ENCODE results near the gene MRPL17. TPM values are rescaled to one million over a fixed set of nuclear protein-coding genes. Genes with fewer than 3 reads are reported as not detected.

Gene MRPL17
- total RNA-seq, 1 experiment from 2014 or later: 88.4 TPM

DNA sequence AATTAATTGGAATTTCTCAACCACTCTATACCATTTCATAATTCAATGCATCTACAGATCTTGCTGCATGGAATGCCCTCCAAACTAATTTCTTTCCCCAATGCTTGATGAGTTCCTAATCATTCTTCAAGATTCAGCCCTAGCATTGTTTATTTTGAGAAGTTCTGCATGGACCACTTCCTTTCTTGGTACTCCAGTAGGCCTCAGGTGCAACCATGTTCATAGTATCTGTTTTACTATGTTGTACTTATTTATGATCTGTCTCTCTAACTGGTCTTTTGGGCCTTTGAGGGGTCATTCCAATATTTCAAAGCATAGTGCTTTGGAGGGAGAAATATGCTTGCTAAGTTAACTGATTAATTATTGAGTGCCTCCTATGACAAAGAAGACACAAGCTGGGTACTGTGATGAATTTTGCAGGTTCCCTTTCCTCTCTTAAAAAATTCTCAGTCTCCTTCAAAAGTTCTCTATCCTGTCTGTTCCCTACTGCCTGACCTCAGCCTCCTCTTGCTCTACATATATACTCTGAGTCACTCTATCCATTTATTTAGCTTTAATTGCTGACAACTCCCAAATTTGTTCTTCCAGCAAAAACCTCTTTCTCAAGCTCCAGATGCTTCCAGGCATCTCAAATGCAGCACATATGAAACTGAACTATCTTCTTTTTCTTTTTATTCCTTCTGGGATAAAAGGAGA, 9.5 kb downstream of the MRPL17 start:
- H3K27me3 Mint-ChIP-seq (ENCODE audit: insufficient read depth, unreplicated experiment): no peaks in the 10 kb centered on the region
- H3K4me3 Mint-ChIP-seq (ENCODE audit: unreplicated experiment): no peak overlapping the region
- TF ChIP-seq, protein P1, sequence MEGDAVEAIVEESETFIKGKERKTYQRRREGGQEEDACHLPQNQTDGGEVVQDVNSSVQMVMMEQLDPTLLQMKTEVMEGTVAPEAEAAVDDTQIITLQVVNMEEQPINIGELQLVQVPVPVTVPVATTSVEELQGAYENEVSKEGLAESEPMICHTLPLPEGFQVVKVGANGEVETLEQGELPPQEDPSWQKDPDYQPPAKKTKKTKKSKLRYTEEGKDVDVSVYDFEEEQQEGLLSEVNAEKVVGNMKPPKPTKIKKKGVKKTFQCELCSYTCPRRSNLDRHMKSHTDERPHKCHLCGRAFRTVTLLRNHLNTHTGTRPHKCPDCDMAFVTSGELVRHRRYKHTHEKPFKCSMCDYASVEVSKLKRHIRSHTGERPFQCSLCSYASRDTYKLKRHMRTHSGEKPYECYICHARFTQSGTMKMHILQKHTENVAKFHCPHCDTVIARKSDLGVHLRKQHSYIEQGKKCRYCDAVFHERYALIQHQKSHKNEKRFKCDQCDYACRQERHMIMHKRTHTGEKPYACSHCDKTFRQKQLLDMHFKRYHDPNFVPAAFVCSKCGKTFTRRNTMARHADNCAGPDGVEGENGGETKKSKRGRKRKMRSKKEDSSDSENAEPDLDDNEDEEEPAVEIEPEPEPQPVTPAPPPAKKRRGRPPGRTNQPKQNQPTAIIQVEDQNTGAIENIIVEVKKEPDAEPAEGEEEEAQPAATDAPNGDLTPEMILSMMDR (IDR thresholded peaks at IDR 0.05; ENCODE audit: unreplicated experiment): no peak
- ChIA-PET CTCF (interaction anchor here (0.5 to 2.2 kb wide), 3 partner anchors 9 to 783 kb away, joined by 3 to 8 read pairs (median 3); partner anchors contain the start of gene MRPL17), POLR2A (interaction anchor here (2.6 kb wide), 1 partner anchor 10 kb away, joined by 9 read pairs; the partner anchor contains the start of gene MRPL17)
- no peaks in the 10 kb centered on the region for H3K4me1 Mint-ChIP-seq (ENCODE audit: insufficient read depth, unreplicated experiment)
- H3K36me3 Mint-ChIP-seq (ENCODE audit: insufficient read depth, unreplicated experiment): no peaks in the 10 kb centered on the region
- H3K9me3 Mint-ChIP-seq (ENCODE audit: unreplicated experiment): no peaks in the 10 kb centered on the region
- intact Hi-C loops (cut with micrococcal nuclease): no loop called here
- no TSS peak for BruUV-seq (replicated peaks)
- H3K27ac Mint-ChIP-seq (ENCODE audit: low read depth, unreplicated experiment): no peak overlapping the region
- no peak for DNase-seq (ENCODE audit: unreplicated experiment)

GRCh38 chr11:6671991-6672390, 11.1 kb downstream of the MRPL17 start:
- no peaks in the 10 kb centered on the region for H3K9me3 Mint-ChIP-seq (ENCODE audit: unreplicated experiment)
- no peaks in the 10 kb centered on the region for H3K36me3 Mint-ChIP-seq (ENCODE audit: insufficient read depth, unreplicated experiment)
- BruUV-seq (replicated peaks): no TSS peak
- POLR2A ChIA-PET: interaction anchor here (0.9 kb wide), 2 partner anchors 11 to 53 kb away, joined by 3 to 4 read pairs; partner anchors contain the start of genes MRPL17 and TPP1
- intact Hi-C loops (cut with micrococcal nuclease): no loop called here
- no peak for DNase-seq (ENCODE audit: unreplicated experiment)
- CTCF ChIA-PET: interaction anchor here (0.6 to 2.2 kb wide), 5 partner anchors 8 to 272 kb away, joined by 3 to 7 read pairs (median 3); no protein-coding TSS in a partner anchor
- TF ChIP-seq, protein P1 (IDR thresholded peaks at IDR 0.05; ENCODE audit: unreplicated experiment): no peak
- no peak overlapping the region for H3K4me3 Mint-ChIP-seq (ENCODE audit: unreplicated experiment)
- no peak overlapping the region for H3K27ac Mint-ChIP-seq (ENCODE audit: low read depth, unreplicated experiment)
- peaks cover 3% of the 10 kb centered on the region for H3K27me3 Mint-ChIP-seq (ENCODE audit: insufficient read depth, unreplicated experiment)
- no peaks in the 10 kb centered on the region for H3K4me1 Mint-ChIP-seq (ENCODE audit: insufficient read depth, unreplicated experiment)

DNA sequence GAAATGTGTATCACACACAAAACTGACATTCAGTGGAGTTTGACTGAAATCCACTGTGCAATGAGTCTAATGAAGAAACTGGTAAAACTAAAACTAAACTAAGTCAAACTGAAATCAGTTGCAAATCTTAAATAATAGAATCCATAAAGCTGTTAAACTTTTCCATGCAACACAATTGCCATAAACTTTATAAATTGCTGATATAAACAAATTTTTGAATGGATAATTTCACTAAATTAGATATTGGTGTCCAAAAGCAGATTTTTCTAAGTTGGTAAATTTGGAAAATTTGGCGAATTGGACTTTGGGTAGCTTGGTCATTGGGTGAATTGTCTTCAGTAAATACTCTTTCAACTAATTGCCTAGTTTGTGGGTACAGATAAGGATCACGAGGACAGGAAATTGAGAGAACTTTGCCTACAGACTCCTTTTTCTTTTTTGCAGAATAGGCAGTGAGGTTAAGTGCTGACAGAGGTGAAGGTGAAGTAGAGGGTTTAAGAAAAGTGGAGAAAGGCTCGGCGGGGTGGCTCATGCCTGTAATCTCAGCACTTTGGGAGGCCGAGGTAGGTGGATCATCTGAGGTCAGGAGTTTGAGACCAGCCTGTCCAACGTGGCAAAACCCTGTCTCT, 12.8 kb downstream of the MRPL17 start:
- Mint-ChIP-seq H3K4me1 (ENCODE audit: insufficient read depth, unreplicated experiment) (no peaks in the 10 kb centered on the region), H3K9me3 (ENCODE audit: unreplicated experiment) (no peaks in the 10 kb centered on the region), H3K36me3 (ENCODE audit: insufficient read depth, unreplicated experiment) (no peaks in the 10 kb centered on the region), H3K27me3 (ENCODE audit: insufficient read depth, unreplicated experiment) (peaks cover 13% of the 10 kb centered on the region), H3K4me3 (ENCODE audit: unreplicated experiment) (no peak overlapping the region), H3K27ac (ENCODE audit: low read depth, unreplicated experiment) (no peak overlapping the region)
- CTCF ChIA-PET: interaction anchor here (0.7 to 2.2 kb wide), 5 partner anchors 8 to 307 kb away, joined by 3 to 7 read pairs (median 4); partner anchors contain the start of gene MRPL17
- POLR2A ChIA-PET: no interaction called here
- no TSS peak for BruUV-seq (replicated peaks)
- TF ChIP-seq, protein P1 (IDR thresholded peaks at IDR 0.05; ENCODE audit: unreplicated experiment): no peak
- intact Hi-C loops (cut with micrococcal nuclease): no loop called here
- no peak for DNase-seq (ENCODE audit: unreplicated experiment)

DNA sequence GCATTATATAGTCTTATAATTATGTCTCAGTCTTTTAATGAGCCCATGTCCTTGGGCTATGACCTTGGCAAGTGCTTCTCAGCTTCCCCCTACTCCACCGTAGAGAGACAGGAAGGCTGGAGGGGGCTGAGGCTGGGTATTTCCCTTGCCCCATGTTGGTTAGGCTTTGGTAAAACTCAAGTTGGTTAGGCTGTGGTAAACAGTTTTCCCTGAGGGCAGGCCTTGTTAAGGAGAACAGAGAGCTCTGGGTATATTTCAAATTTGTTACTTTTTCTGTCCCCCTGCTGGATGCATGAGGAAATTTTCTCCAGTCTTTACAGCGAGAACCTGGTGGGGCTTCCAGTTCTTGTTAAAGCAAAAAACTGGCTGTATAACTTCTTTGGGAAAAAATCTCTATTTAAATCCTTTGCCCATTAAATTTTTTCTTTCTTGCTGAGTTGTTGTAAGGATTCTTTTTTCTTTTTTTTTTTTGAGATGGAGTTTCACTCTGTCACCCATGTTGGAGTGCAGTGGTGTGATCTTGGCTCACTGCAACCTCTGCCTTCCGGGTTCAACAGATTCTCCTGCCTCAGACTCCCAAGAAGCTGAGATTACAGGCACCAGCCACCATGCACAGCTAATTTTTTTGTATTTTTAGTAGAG, 15.3 kb downstream of the MRPL17 start:
- TF ChIP-seq, protein P1 (IDR thresholded peaks at IDR 0.05; ENCODE audit: unreplicated experiment): peak; percentile 43
- ChIA-PET CTCF (interaction anchor here (0.6 to 1.8 kb wide), 9 partner anchors 9 to 728 kb away, joined by 3 to 5 read pairs (median 3); no protein-coding TSS in a partner anchor), POLR2A (interaction anchor here (0.6 to 1.8 kb wide), 5 partner anchors 55 to 463 kb away, joined by 3 to 9 read pairs (median 3); partner anchors contain the start of gene TAF10)
- Mint-ChIP-seq H3K4me1 (ENCODE audit: insufficient read depth, unreplicated experiment) (no peaks in the 10 kb centered on the region), H3K4me3 (ENCODE audit: unreplicated experiment) (no peak overlapping the region), H3K27me3 (ENCODE audit: insufficient read depth, unreplicated experiment) (peaks cover 13% of the 10 kb centered on the region), H3K36me3 (ENCODE audit: insufficient read depth, unreplicated experiment) (no peaks in the 10 kb centered on the region), H3K27ac (ENCODE audit: low read depth, unreplicated experiment) (no peak overlapping the region), H3K9me3 (ENCODE audit: unreplicated experiment) (no peaks in the 10 kb centered on the region)
- BruUV-seq (replicated peaks): no TSS peak
- intact Hi-C loops (cut with micrococcal nuclease): loop anchor here (1.0 kb wide), 1 partner anchor 137 kb away; no protein-coding TSS in a partner anchor
- DNase-seq (ENCODE audit: unreplicated experiment): peak; percentile 43

All from MCF 10A (cell line).